Liver (tissue), 9 donors: ENCODE data around the gene ZDHHC11B. TPM values are rescaled to one million over a fixed set of nuclear protein-coding genes. Genes with fewer than 3 reads are reported as not detected.

ENCODE experiments used
- DNase-seq: peaks from one replicate; pipeline ENCODE4 v3.0.0-alpha.2; 2017; ENCODE audit warnings: low spot score
- H3K27ac ChIP-seq, 2 donors: one replicate each; pipeline ENCODE4 v1.7.0; 2013; ENCODE audit warnings: inconsistent platforms in 2 of 2, low read length in 2 of 2, control low read depth in 1 of 2, low read depth in 1 of 2, mild to moderate bottlenecking in 1 of 2
- H3K27me3 ChIP-seq, 4 donors: one replicate each; pipeline versions ENCODE4 v1.6.1 to v1.7.0; 2013; ENCODE audit warnings: low read length in 3 of 4, inconsistent platforms in 1 of 4, mild to moderate bottlenecking in 1 of 4, moderate library complexity in 1 of 4; ENCODE audit not compliant: control insufficient read depth in 4 of 4, insufficient read depth in 4 of 4
- H3K36me3 ChIP-seq, 4 donors: one replicate each; pipeline versions ENCODE4 v1.6.1 to v1.7.0; 2013; ENCODE audit warnings: low read length in 3 of 4, mild to moderate bottlenecking in 3 of 4, low read depth in 1 of 4, moderate library complexity in 1 of 4; ENCODE audit not compliant: control insufficient read depth in 4 of 4, insufficient read depth in 3 of 4
- H3K4me1 ChIP-seq, 4 donors: one replicate each; pipeline versions ENCODE4 v1.6.1 to v1.7.0; 2013; ENCODE audit warnings: low read length in 3 of 4, mild to moderate bottlenecking in 3 of 4, moderate library complexity in 1 of 4; ENCODE audit not compliant: control insufficient read depth in 4 of 4, insufficient read depth in 4 of 4
- H3K4me3 ChIP-seq, 3 donors: one replicate each; pipeline versions ENCODE4 v1.6.1 to v1.7.0; 2013; ENCODE audit warnings: low read length in 3 of 3, control low read depth in 1 of 3, low read depth in 1 of 3, mild to moderate bottlenecking in 1 of 3
- H3K9ac ChIP-seq, 2 donors: one replicate each; pipeline ENCODE4 v1.7.0; 2013; ENCODE audit warnings: low read length in 2 of 2, mild to moderate bottlenecking in 2 of 2, moderate library complexity in 2 of 2, control low read depth in 1 of 2, low read depth in 1 of 2
- H3K9me3 ChIP-seq, 4 donors: one replicate each; pipeline versions ENCODE4 v1.6.1 to v1.7.0; 2013; ENCODE audit warnings: low read length in 3 of 4; ENCODE audit not compliant: control insufficient read depth in 4 of 4
- ATF3 ChIP-seq: IDR thresholded peaks from 2 replicates; pipeline ENCODE4 v1.6.1; 2016; ENCODE audit warnings: antibody characterized with exemption
- CTCF ChIP-seq: fragments of 150-350 bp; IDR thresholded peaks from 2 replicates; pipeline ENCODE4 v1.5.1; 2017; ENCODE audit warnings: improper control_type of control experiment, low read depth, low read length; ENCODE audit not compliant: missing input control
- EGR1 ChIP-seq, 2 donors: IDR thresholded peaks; 2 replicates each; pipeline ENCODE4 v1.6.1; 2016 to 2018; ENCODE audit warnings: antibody characterized with exemption in 2 of 2, low read depth in 2 of 2
- FOXA2 ChIP-seq: IDR thresholded peaks from 2 replicates; pipeline ENCODE4 v1.6.1; 2016; ENCODE audit warnings: antibody characterized with exemption
- GABPA ChIP-seq, 2 donors: IDR thresholded peaks in 1 of 2; conservative IDR thresholded peaks in 1 of 2; 2 replicates each; pipeline ENCODE4 v1.6.1; 2016; ENCODE audit warnings: antibody characterized with exemption in 2 of 2, mild to moderate bottlenecking in 1 of 2, moderate library complexity in 1 of 2
- HNF4A ChIP-seq, 2 donors: conservative IDR thresholded peaks; 2 replicates each; pipeline ENCODE4 v1.6.1; 2016; ENCODE audit warnings: antibody characterized with exemption in 2 of 2, mild to moderate bottlenecking in 2 of 2
- NR2F2 ChIP-seq: IDR thresholded peaks from 2 replicates; pipeline ENCODE4 v1.6.1; 2016; ENCODE audit warnings: antibody characterized with exemption
- RAD21 ChIP-seq, 2 donors: IDR thresholded peaks; 2 replicates each; pipeline ENCODE4 v1.6.1; 2016; ENCODE audit warnings: antibody characterized with exemption in 2 of 2, mild to moderate bottlenecking in 2 of 2
- REST ChIP-seq: IDR thresholded peaks from 2 replicates; pipeline ENCODE4 v1.6.1; 2016; ENCODE audit warnings: antibody characterized with exemption, mild to moderate bottlenecking
- SP1 ChIP-seq: IDR thresholded peaks from 2 replicates; pipeline ENCODE4 v1.6.1; 2018; ENCODE audit warnings: antibody characterized with exemption, mild to moderate bottlenecking
- TAF1 ChIP-seq: conservative IDR thresholded peaks from 2 replicates; pipeline ENCODE4 v1.6.1; 2016; ENCODE audit warnings: antibody characterized with exemption, mild to moderate bottlenecking
- WGBS: extraction: QIAGEN DNeasy Blood & Tissue Kit; methylation state at CpG from one replicate; pipeline ENCODE4 v1.1.7; 2013; 5-methylcytosine and 5-hydroxymethylcytosine counted together
- polyA plus RNA-seq, 2 donors: library from polyadenylated mRNA; stranded (reverse) in 1 of 2; unstranded in 1 of 2; fragments of 200-250 nt in 1 of 2; fragments of >200 nt in 1 of 2; fragmentation: Nextera tagmentation in 1 of 2; extraction: Ambion mirVana in 1 of 2; gene quantifications; one replicate each; pipeline versions ENCODE4 v1.2.1 to v1.2.3, GENCODE V29; 2013 to 2015
- total RNA-seq, 2 donors: library from RNA; depleted of rRNA; stranded (reverse); fragments of >200 nt; gene quantifications; one replicate each; pipeline ENCODE4 v1.2.3, GENCODE V29; 2014
- donor health status: healthy.
- donor health status: healthy.
- donor health status: healthy.
- donor health status: healthy.
- donor health status: healthy.

Gene ZDHHC11B
- total and polyA plus RNA-seq, 4 donors: 0.37 to 2.1 (median 0.62) TPM

GRCh38 chr5:669111-669841, 115.3 kb downstream of the ZDHHC11B start:
- H3K9me3 ChIP-seq: no peaks in the 10 kb centered on the region
- peaks cover 0 to 6% (median 0%) of the 10 kb centered on the region in 4 donors for H3K36me3 ChIP-seq
- no peak overlapping the region for H3K9ac ChIP-seq
- TF ChIP-seq RAD21 (IDR thresholded peaks at IDR 0.05): peak in 1 of 2 donors; percentile 48
- no peak for TF ChIP-seq FOXA2
- TF ChIP-seq HNF4A (conservative IDR thresholded peaks at IDR 0.05): no peak
- TF ChIP-seq CTCF: peak; percentile 39
- no peak for TF ChIP-seq NR2F2
- no peak for TF ChIP-seq ATF3
- no peak overlapping the region for H3K27ac ChIP-seq
- no peak overlapping the region for H3K4me3 ChIP-seq
- no peaks in the 10 kb centered on the region for H3K27me3 ChIP-seq
- 79% methylated on average over 40 of the region's 40 CpGs for WGBS
- DNase-seq: no peak
- H3K4me1 ChIP-seq: peaks cover 32 to 48% (median 41%) of the 10 kb centered on the region in 4 donors

- TF ChIP-seq GABPA (IDR thresholded peaks at IDR 0.05 in 1 of 2, conservative IDR thresholded peaks at IDR 0.05 in 1 of 2): no peak
- no peak for TF ChIP-seq CTCF
- no peak for TF ChIP-seq SP1
- no peak for TF ChIP-seq TAF1
- TF ChIP-seq EGR1 (IDR thresholded peaks at IDR 0.05; ENCODE audit: low read depth in 2 of 2): no peak
- TF ChIP-seq REST: no peak
- H3K9me3 ChIP-seq: no peaks in the 10 kb centered on the region
- no peak overlapping the region for H3K9ac ChIP-seq
- H3K27ac ChIP-seq: no peak overlapping the region
- no peak overlapping the region for H3K4me3 ChIP-seq
- no peaks in the 10 kb centered on the region for H3K27me3 ChIP-seq
- H3K4me1 ChIP-seq: peaks cover 23 to 47% (median 35%) of the 10 kb centered on the region in 4 donors
- 92% methylated on average over 44 of the region's 44 CpGs for WGBS
- peaks cover 0 to 6% (median 0%) of the 10 kb centered on the region in 4 donors for H3K36me3 ChIP-seq
- no peak for DNase-seq
Measured at GRCh38 chr5:668283-668995, 116.1 kb downstream of the ZDHHC11B start.
